ENCODE measurements around the gene TUBG1. TPM values are rescaled to one million over a fixed set of nuclear protein-coding genes. Genes with fewer than 3 reads are reported as not detected.

The TUBG1 gene
- total RNA-seq, 2 experiments from 2014 or later = 113 to 114 TPM

- Histone ChIP-seq H3K4me1 (ENCODE audit: insufficient read depth, low read length, poor library complexity, severe bottlenecking) (no peaks in the 10 kb centered on the region), H3K27ac (ENCODE audit: low read depth, low read length, poor library complexity, severe bottlenecking) (no peak overlapping the region), H3K4me3 (ENCODE audit: low read depth, low read length, poor library complexity, severe bottlenecking) (no peak overlapping the region), H3K36me3 (ENCODE audit: insufficient read depth, low read length) (peaks cover 54% of the 10 kb centered on the region), H3K9me2 (ENCODE audit: insufficient read depth, low read length) (no peaks in the 10 kb centered on the region), H3K9me3 (ENCODE audit: low read length) (no peaks in the 10 kb centered on the region), H2AFZ (ENCODE audit: low read length) (no peak overlapping the region), H4K20me1 (ENCODE audit: insufficient read depth, low read length) (no peaks in the 10 kb centered on the region), H3K4me2 (ENCODE audit: low read length) (no peak overlapping the region), H3K79me2 (ENCODE audit: insufficient read depth, low read depth, low read length) (peaks cover 30% of the 10 kb centered on the region)
- no peak for DNase-seq (ENCODE audit: low spot score)
- ChIA-PET POLR2A (no interaction called here), CTCF (ENCODE audit: unreplicated experiment) (no interaction called here)
- TF ChIP-seq CTCF (conservative IDR thresholded peaks at IDR 0.05; ENCODE audit: low read length) (no peak), EZH2phosphoT487 (IDR thresholded peaks at IDR 0.05; ENCODE audit: borderline replicate concordance, low read depth, low read length) (no peak)
- BruUV-seq (replicated peaks) = no TSS peak
- intact Hi-C loops (cut with micrococcal nuclease; ENCODE audit: unreplicated experiment) = no loop called here
Observed at GRCh38 chr17:42596386-42596785, 13.1 kb upstream of the TUBG1 start.

GRCh38 chr17:42598905-42599304, 10.6 kb upstream of the TUBG1 start:
- no peak overlapping the region for H2AFZ ChIP-seq (ENCODE audit: low read length)
- ChIA-PET POLR2A (interaction anchor here (0.6 to 0.9 kb wide), 4 partner anchors 9 to 226 kb away, joined by 3 to 4 read pairs (median 3); no protein-coding TSS in a partner anchor), CTCF (ENCODE audit: unreplicated experiment) (interaction anchor here (1.3 kb wide), 1 partner anchor 10 kb away, joined by 4 read pairs; the partner anchor contains the start of genes RETREG3 and TUBG1)
- BruUV-seq (replicated peaks) = TSS peak; percentile 29
- no peak overlapping the region for H3K27ac ChIP-seq (ENCODE audit: low read depth, low read length, poor library complexity, severe bottlenecking)
- no peaks in the 10 kb centered on the region for H4K20me1 ChIP-seq (ENCODE audit: insufficient read depth, low read length)
- H3K9me3 ChIP-seq (ENCODE audit: low read length) = peaks cover 4% of the 10 kb centered on the region; the same call in 1 of the 2 replicates
- intact Hi-C loops (cut with micrococcal nuclease; ENCODE audit: unreplicated experiment) = no loop called here
- DNase-seq (ENCODE audit: low spot score) = no peak
- peaks cover 12% of the 10 kb centered on the region for H3K4me1 ChIP-seq (ENCODE audit: insufficient read depth, low read length, poor library complexity, severe bottlenecking)
- no peak overlapping the region for H3K4me2 ChIP-seq (ENCODE audit: low read length)
- peaks cover 49% of the 10 kb centered on the region for H3K79me2 ChIP-seq (ENCODE audit: insufficient read depth, low read depth, low read length)
- H3K36me3 ChIP-seq (ENCODE audit: insufficient read depth, low read length) = peaks cover 49% of the 10 kb centered on the region; the same call in 1 of the 2 replicates
- H3K9me2 ChIP-seq (ENCODE audit: insufficient read depth, low read length) = no peaks in the 10 kb centered on the region
- TF ChIP-seq EZH2phosphoT487 (IDR thresholded peaks at IDR 0.05; ENCODE audit: borderline replicate concordance, low read depth, low read length) (no peak), CTCF (conservative IDR thresholded peaks at IDR 0.05; ENCODE audit: low read length) (no peak)
- H3K4me3 ChIP-seq (ENCODE audit: low read depth, low read length, poor library complexity, severe bottlenecking) = no peak overlapping the region

- Histone ChIP-seq H4K20me1 (ENCODE audit: insufficient read depth, low read length) (no peaks in the 10 kb centered on the region; the same call in 1 of the 2 replicates), H3K4me3 (ENCODE audit: low read depth, low read length, poor library complexity, severe bottlenecking) (peak overlapping the region; percentile 31), H3K4me2 (ENCODE audit: low read length) (peak overlapping the region; percentile 58), H3K9me2 (ENCODE audit: insufficient read depth, low read length) (no peaks in the 10 kb centered on the region), H2AFZ (ENCODE audit: low read length) (no peak overlapping the region), H3K4me1 (ENCODE audit: insufficient read depth, low read length, poor library complexity, severe bottlenecking) (peaks cover 42% of the 10 kb centered on the region), H3K79me2 (ENCODE audit: insufficient read depth, low read depth, low read length) (peaks cover 91% of the 10 kb centered on the region), H3K36me3 (ENCODE audit: insufficient read depth, low read length) (peaks cover 35% of the 10 kb centered on the region; the same call in 1 of the 2 replicates), H3K9me3 (ENCODE audit: low read length) (peaks cover 4% of the 10 kb centered on the region; the same call in 1 of the 2 replicates), H3K27ac (ENCODE audit: low read depth, low read length, poor library complexity, severe bottlenecking) (peak overlapping the region; percentile 56)
- POLR2A ChIA-PET = interaction anchor here (0.7 to 1.9 kb wide), 2 partner anchors 16 to 60 kb away, joined by 3 to 6 read pairs; no protein-coding TSS in a partner anchor
- CTCF ChIA-PET (ENCODE audit: unreplicated experiment) = no interaction called here
- DNase-seq (ENCODE audit: low spot score) = peak; percentile 41
- TF ChIP-seq CTCF (conservative IDR thresholded peaks at IDR 0.05; ENCODE audit: low read length) = no peak
- no peak for TF ChIP-seq EZH2phosphoT487 (IDR thresholded peaks at IDR 0.05; ENCODE audit: borderline replicate concordance, low read depth, low read length)
- no TSS peak for BruUV-seq (replicated peaks)
- intact Hi-C loops (cut with micrococcal nuclease; ENCODE audit: unreplicated experiment) = no loop called here
Observed at GRCh38 chr17:42603318-42603717, 6.2 kb upstream of the TUBG1 start.
